HG02840 (cell line): ENCODE measurements around the gene MIGA2.

ENCODE experiments used
- ATAC-seq: cut with Tn5 transposase; IDR thresholded peaks from one replicate; pipeline ENCODE4 v1.9.1; 2021; ENCODE audit warnings: mild to moderate bottlenecking, moderate library complexity, moderate number of reproducible peaks; ENCODE audit not compliant: unreplicated experiment, low FRiP score

The MIGA2 gene

GRCh38 chr9:129069862-129070641 is 33.6 kb downstream of the MIGA2 start:
- no peak for ATAC-seq

DNA sequence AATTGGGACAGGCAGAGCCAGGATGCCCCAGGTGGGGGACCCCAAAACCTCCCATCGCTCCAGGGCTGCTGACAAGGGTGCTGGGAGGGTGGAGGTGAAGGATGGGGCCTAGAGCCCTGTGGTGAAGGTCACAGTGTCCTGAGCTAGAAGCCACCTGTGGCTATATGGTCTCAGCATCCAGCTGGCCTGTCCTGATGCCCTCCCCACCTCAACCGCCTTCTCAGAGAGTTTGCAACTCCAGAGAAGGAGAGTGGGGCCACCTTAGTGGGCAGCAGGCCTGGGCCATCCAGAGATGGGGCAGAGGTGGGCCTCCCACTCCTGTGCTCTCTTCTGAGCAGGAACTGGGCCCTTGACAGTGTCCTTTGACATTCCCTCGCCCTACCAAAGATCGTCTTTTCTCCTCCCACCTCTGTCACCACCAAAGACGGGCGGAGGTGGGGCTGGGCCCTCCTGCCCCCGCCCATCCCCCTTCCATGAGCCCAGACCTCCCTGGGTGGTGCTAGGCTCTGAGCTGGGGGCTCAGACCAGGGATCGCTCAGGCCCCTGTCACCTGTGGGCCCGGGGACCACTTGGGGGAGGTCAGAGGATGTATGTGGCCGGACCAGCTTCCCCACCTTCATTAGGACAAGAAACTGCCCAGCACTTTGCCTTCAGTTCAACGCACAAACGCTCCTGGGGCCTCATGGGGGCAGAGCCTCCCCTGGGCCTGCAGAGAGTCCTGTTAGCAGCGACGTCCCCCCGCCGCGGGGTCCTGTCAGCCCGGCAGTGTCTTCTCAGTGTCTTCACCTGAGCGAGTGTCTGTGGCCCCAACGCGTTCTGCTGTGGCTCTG is 34.5 kb downstream of the MIGA2 start:
- ATAC-seq, result no peak

DNA sequence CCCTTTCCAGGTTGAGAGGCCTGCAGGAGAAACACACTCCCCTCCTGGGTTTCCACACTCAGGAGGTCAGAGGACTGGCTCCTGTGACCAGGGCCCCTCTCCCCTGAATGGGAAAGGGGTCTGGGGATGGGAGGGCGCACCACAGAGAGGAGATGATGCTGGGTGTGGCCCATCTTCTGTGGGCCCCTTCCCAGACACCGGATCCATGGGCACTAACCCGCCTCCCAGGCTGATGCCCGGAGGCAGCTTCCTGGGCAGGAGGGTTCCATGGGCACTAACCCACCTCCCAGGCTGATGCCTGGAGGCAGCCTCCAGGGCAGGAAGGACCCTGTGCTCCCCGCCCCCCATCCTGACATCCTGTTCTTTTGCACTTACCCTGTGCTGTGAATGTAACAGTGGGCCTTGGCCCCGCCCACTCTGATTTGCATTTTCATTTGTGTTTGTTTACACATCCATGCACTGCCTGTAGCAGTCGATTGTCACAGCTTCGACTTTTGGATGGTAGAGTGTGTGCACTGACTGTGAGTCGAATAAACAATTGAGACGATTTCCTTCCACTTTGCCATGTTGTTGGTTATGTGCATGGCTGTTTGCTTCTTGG is 35.2 kb downstream of the MIGA2 start:
- ATAC-seq, result no peak

DNA sequence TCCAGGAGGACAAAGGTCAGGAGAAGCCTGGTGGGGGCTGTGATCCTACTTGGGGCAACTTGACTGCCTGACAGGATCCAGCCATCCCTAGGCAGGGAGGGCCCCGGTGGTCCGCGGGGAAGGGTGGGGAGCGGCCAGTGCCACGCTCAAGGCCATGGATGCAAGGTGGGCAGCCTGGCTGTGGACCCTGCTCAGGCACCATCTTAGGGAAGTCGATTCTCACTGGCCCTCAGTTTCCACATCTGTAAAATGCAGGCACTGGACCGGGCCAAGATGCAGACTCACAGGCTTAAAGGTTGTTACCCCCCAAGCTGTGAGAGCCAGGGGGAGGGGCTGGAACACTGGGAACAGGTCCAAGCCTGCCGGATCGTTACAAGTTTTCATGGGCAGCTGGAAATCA is 35.7 kb downstream of the MIGA2 start:
- no peak for ATAC-seq

DNA sequence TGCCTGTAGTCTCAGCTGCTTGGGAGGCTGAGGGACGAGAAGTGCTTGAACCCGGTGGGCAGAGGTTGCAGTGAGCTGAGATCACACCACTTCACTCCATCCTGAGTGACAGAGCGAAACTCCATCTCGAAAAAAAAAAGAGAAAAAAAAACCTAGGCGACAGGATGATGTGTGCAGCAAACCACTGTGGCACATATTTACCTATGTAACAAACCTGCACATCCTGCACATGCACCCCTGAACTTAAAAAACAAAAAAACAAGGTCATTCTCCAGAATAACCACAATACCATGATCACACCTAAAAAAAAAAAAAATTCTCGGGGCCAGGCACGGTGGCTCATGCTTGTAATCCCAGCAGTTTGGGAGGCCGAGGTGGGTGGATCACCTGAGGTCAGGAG is 37.0 kb downstream of the MIGA2 start:
- no peak for ATAC-seq

DNA sequence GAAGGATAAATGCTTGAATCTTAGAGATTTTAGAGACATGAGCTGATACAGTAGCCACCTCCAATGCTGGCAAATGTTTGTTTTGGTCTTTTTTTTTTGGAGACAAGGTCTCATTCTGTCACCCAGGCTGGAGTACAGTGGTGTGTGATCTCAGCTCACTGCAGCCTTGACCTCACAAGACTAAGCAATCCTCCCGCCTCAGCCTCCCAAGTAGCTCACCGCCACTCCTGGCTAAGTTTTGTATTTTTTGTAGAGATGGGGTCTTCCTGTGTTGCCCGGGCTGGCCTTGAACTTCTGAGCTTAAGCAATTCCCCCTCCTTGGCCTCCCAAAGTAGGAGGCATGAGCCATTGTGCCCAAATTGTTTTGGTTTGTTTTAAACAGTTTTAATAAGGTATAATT is 37.7 kb downstream of the MIGA2 start:
- no peak for ATAC-seq

DNA sequence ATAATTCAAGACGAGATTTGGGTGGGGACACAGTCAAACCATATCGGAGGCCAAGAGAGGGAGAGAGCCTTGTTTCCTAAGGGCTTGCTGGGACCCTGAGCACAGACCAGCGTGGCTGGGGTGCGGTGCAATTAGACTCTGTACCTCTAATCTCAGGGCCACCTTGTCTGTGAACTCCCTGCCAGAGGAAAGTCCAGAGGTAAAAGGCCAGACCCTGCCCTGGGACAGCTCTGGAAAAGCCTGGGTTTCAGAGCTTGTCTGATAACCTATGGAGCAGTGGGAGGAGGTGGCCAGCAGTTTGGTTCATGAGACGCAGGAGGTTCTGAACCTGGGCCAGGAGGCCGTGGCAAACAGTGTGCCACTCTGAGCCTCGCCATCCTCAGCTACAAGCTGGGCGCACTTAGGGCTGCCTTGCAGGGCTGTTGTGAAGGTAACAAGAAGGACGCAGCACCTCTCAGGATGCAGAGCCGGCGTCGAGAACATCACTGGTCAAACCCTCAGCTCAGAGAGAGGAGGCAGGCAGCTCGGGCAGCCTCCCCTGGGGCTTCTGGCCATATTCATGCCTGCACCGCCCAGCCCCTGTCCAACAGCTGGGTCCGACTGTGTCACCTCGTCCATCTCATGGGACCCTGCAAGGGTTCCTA is 39.7 kb downstream of the MIGA2 start:
- no peak for ATAC-seq

- ATAC-seq, result no peak
Measured at GRCh38 chr9:129076640-129077037, 40.2 kb downstream of the MIGA2 start.

GRCh38 chr9:129077236-129077635 is 40.8 kb downstream of the MIGA2 start:
- ATAC-seq, result no peak

GRCh38 chr9:129078691-129079503 is 42.5 kb downstream of the MIGA2 start:
- no peak for ATAC-seq

GRCh38 chr9:129079829-129080228 is 43.4 kb downstream of the MIGA2 start:
- no peak for ATAC-seq

GRCh38 chr9:129080298-129080600 is 43.8 kb downstream of the MIGA2 start:
- no peak for ATAC-seq

DNA sequence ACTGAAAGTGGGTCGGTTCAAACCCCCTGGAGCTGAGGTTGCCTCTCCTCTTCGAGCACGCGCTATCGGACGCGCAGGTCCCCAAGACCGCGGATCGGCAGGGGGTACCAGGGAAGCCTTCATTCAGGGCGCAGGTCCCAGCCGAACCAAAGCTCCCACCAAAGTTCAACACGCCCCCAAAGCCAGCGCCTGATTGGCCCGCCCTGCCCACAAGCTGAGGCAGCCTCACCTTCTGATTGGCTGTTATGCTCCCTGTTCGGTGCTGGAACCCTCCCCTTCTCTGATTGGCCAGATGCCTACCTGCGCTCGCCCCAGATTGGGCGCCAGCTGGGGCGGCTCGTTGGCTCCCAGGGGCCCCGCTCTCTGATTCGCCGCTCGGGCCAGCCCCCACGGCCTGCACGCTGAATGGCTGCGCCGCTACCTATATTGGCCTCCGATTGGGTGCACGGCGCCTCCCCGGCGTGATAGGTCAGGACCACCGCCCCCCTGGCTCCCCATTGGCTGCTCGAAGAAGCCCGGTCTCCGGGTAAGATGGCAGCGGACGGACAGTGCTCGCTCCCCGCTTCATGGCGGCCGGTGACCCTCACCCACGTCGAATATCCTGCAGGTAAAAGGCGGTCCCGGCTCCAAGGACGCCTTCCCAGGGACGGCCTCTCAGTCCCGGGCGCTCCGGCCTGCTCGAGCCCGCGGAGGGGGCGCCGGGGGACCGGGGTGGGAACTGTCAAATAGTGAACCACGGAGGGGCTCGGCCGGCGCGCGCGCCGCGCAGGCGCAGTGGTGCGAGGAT is 44.4 kb downstream of the MIGA2 start, which contains the start of gene DOLPP1:
TSS of gene DOLPP1 (plus strand) at position 511 of the 787 bp plus-strand sequence. CDS start at position 532, 21 bp downstream.
- ATAC-seq, result peak; percentile 94

DNA sequence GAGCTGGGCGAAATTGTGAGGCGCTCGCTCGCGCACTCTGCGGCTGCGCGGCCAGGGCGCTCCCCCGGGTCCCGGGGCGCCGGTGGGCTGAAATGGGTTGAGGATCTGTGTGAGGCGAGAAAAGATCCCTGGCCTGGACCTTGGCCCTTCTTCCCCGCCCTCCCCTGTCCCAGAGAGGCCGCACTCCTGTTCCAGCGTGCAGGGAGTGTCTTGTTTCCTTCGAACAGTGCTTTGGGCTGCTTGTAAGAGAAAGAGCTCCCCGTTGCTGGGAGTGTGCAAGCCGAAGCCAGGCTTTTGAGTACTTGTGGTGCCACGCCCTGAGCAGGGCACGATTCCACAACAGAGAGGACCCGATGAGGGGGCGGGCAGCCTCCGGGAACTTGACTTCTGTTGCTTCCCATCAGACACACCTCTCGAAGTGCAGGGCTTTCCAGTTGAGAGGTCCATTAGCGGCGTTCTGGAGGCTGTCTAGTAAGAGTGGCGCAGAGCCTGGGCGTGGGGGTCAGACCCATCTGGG is 45.0 kb downstream of the MIGA2 start:
- no peak for ATAC-seq

GRCh38 chr9:129084087-129084486 is 47.7 kb downstream of the MIGA2 start:
- no peak for ATAC-seq

- no peak for ATAC-seq
Measured at GRCh38 chr9:129089246-129089645, 52.8 kb downstream of the MIGA2 start.

DNA sequence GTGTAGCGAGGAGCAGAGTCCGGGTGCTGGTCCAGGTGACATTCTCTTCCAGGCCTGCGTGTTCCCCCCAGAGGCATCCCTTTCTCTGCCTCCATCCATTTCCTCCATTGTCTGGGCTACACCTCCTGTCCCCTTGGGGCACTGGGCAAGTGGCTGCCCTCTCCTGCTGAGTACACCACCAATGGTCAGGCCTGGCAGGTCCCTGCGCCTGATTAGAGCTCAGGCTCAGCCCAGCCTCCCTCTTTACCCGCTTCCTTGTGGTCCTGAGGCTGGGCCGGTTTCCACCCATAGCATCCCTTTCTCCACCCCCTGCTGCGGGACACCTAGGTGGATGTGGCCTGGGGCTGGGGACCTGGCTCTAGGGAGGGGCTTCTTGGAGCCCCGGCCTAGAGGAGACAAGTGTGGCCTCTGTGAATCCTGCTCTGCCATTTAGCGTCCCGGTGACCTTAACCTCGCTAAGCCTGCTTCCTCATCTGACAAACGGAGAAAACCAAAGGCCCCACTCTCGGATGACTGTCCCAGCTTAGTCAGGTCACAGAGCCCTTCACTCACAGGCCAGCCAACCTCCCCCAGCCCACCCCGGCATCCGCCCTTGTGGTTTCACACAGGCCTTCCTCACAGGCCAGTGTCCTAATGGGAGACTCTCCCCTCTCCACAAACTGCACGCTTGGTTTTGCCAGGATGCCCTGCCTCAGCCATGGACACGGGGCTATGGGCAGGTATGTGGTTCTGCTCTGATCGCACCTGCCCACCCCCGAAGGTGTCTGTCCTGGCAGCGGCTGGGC is 57.4 kb downstream of the MIGA2 start:
- no peak for ATAC-seq

DNA sequence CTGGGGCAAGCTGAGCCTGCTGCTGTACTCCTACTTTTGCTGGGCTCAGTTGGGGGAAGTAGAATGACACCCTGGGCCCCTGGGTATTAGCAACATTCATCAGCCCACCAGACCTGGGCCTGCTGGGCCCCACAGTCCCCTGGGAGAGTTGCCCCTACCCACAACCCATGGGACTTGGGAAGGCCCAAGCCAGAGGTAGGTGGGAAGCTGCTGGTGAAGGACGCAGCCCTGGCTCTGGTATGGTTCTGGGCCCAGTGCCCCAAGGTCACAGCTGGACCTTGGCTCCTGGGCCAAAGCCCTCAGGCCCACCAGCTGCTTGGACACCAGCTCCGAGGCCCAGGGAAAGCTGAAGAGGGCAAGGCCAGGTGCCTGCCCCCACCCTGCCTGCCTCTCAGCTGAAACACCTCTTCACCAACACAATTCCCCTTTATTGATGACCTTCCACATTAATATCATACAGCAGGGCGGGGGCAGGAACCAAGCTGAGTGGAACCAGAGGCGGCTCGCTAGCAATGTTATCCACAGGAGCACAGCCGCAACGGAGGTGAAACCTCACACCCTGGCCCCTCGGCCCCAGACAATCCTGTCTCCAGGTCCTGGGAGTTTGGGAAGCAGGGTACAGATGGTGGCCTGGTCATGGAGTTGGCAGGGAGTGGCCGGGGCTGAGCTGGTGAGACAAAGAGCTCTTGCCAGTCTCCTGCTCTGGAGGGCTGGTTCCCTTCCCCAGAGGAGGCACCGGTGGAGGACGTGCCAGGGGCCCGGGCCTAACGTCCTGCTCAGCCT is 58.2 kb downstream of the MIGA2 start:
- no peak for ATAC-seq
